Right atrium auricular region (tissue), 2 donors: ENCODE data around the gene PIK3R2. TPM values are rescaled to one million over a fixed set of nuclear protein-coding genes. Genes with fewer than 3 reads are reported as not detected.

ENCODE experiments used
- DNase-seq: peaks from one replicate; pipeline ENCODE4 v3.0.0-alpha.2; 2019; ENCODE audit warnings: low spot score
- H3K27ac ChIP-seq, 2 donors: fragments of 200-600 bp; sonication (generic); 1 replicate in 1 of 2; 2 replicates in 1 of 2; pipeline ENCODE4 v1.5.1; 2016 to 2019
- H3K27me3 ChIP-seq, 2 donors: fragments of 200-600 bp; sonication (generic); one replicate each; pipeline versions ENCODE4 v1.5.1 to v1.6.0; 2017 to 2019
- H3K36me3 ChIP-seq: fragments of 200-600 bp; sonication (generic); one replicate; pipeline ENCODE4 v1.5.1; 2016
- H3K4me1 ChIP-seq, 2 donors: fragments of 200-600 bp; sonication (generic); one replicate each; pipeline versions ENCODE4 v1.5.1 to v1.6.0; 2017 to 2019
- H3K4me3 ChIP-seq, 2 donors: fragments of 200-600 bp; sonication (generic); 1 replicate in 1 of 2; 2 replicates in 1 of 2; pipeline ENCODE4 v1.5.1; 2017 to 2019; ENCODE audit warnings: mild to moderate bottlenecking in 1 of 2, moderate library complexity in 1 of 2
- H3K9me3 ChIP-seq, 2 donors: fragments of 200-600 bp; sonication (generic); one replicate each; pipeline ENCODE4 v1.5.1; 2019
- total RNA-seq, 2 donors: library from RNA; depleted of rRNA; stranded (reverse); fragments of >200 nt; gene quantifications; one replicate each; pipeline ENCODE4 v1.1.0, GENCODE V29; 2016
- TF ChIP-seq, protein P1 (sequence below), 2 donors: fragments of 200-600 bp; sonication (generic); IDR thresholded peaks; one replicate each; pipeline ENCODE4 v1.5.1; 2019; ENCODE audit warnings: antibody characterized with exemption in 2 of 2

PIK3R2 gene
- total RNA-seq, 2 donors from 2014 or later = 18.7 to 19.0 TPM

GRCh38 chr19:18117364-18117691 is 35.6 kb upstream of the PIK3R2 start:
- H3K4me3 ChIP-seq = peak overlapping the region in 1 of 2 donors; percentile 82
- H3K27me3 ChIP-seq = no peaks in the 10 kb centered on the region
- TF ChIP-seq, protein P1, sequence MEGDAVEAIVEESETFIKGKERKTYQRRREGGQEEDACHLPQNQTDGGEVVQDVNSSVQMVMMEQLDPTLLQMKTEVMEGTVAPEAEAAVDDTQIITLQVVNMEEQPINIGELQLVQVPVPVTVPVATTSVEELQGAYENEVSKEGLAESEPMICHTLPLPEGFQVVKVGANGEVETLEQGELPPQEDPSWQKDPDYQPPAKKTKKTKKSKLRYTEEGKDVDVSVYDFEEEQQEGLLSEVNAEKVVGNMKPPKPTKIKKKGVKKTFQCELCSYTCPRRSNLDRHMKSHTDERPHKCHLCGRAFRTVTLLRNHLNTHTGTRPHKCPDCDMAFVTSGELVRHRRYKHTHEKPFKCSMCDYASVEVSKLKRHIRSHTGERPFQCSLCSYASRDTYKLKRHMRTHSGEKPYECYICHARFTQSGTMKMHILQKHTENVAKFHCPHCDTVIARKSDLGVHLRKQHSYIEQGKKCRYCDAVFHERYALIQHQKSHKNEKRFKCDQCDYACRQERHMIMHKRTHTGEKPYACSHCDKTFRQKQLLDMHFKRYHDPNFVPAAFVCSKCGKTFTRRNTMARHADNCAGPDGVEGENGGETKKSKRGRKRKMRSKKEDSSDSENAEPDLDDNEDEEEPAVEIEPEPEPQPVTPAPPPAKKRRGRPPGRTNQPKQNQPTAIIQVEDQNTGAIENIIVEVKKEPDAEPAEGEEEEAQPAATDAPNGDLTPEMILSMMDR (IDR thresholded peaks at IDR 0.05) = no peak
- H3K36me3 ChIP-seq = no peaks in the 10 kb centered on the region
- no peak overlapping the region for H3K27ac ChIP-seq
- H3K4me1 ChIP-seq = peaks cover 0 to 24% of the 10 kb centered on the region in 2 donors
- H3K9me3 ChIP-seq = no peaks in the 10 kb centered on the region
- no peak for DNase-seq

GRCh38 chr19:18117692-18118378 is 35.1 kb upstream of the PIK3R2 start:
- DNase-seq = peak; percentile 79
- Histone ChIP-seq H3K4me3 (peak overlapping the region; percentile 60 to 82), H3K36me3 (no peaks in the 10 kb centered on the region), H3K4me1 (peaks cover 0 to 24% of the 10 kb centered on the region in 2 donors), H3K27ac (peak overlapping the region; percentile 63 to 69), H3K9me3 (no peaks in the 10 kb centered on the region), H3K27me3 (no peaks in the 10 kb centered on the region)
- TF ChIP-seq, protein P1 (IDR thresholded peaks at IDR 0.05) = no peak

- TF ChIP-seq, protein P1 (IDR thresholded peaks at IDR 0.05) = no peak
- Histone ChIP-seq H3K27me3 (no peaks in the 10 kb centered on the region), H3K36me3 (no peaks in the 10 kb centered on the region), H3K27ac (peak overlapping the region; percentile 63 to 69), H3K4me3 (peak overlapping the region; percentile 60 to 82), H3K9me3 (no peaks in the 10 kb centered on the region), H3K4me1 (peaks cover 0 to 24% of the 10 kb centered on the region in 2 donors)
- no peak for DNase-seq
Observed at GRCh38 chr19:18118420-18119012, 34.4 kb upstream of the PIK3R2 start.

DNA sequence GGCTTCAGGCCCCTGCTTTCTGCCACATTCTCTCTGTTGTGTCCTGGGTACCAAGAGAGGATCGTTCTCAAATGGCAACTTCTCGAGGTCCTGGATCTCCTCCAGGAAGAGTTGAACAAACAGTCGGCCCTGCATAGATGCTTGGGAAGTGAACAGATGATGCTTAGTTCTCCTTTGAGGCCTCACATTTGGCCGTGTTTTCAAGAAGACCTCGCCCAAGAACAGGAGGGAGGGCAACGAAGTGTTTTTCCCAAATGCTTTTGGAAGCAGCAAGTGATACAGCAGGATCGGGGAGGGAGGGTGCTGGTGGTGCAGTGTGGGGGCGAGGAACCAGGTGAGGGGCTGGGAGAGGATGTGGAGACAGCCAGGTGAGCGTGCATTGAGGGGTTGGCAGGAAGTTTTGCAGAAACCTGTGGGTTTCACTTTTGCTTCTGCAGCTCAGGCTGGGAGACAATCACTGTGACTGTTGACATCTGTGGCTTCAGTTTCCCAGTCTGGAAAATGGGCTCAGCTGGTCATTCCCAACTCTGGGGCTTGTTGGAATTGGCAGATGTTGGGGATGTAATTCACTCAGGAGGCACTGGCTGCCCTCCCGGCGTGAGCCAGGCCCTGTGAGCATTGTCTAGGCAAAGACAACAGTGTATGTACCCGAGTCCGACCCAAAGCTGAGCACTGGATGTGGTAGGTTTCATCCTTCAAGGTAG is 33.8 kb upstream of the PIK3R2 start:
- H3K27me3 ChIP-seq = no peaks in the 10 kb centered on the region

DNA sequence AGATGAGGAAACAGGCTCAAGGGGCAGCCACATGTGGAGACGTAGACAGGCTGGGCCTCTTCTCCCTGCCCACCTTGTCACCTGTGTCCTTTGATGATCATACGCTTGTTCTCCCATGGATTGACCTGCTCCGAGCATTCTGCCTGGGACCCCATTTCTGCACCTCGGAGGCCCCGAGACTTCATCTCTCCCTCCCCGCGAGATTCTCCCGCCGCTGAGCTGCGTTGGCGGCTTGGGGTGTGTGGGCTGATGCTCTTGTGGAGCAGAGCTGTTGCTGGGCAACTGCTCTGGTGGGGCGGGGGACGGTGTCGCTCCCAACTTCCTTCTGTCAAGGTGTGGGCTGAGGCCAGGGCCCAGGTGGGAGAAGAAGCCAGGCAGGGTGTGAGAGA is 33.3 kb upstream of the PIK3R2 start:
- Histone ChIP-seq H3K36me3 (peaks cover 4% of the 10 kb centered on the region), H3K4me3 (no peak overlapping the region), H3K9me3 (no peaks in the 10 kb centered on the region), H3K27ac (no peak overlapping the region), H3K27me3 (no peaks in the 10 kb centered on the region), H3K4me1 (peaks cover 0 to 24% of the 10 kb centered on the region in 2 donors)
- no peak for DNase-seq
- TF ChIP-seq, protein P1 (IDR thresholded peaks at IDR 0.05) = no peak

More for the DNA sequence above, 33.8 kb upstream of the PIK3R2 start:
- H3K36me3 ChIP-seq = peaks cover 2% of the 10 kb centered on the region
- H3K4me3 ChIP-seq = no peak overlapping the region
- H3K9me3 ChIP-seq = no peaks in the 10 kb centered on the region
- TF ChIP-seq, protein P1 (IDR thresholded peaks at IDR 0.05) = no peak
- DNase-seq = no peak
- peaks cover 0 to 24% of the 10 kb centered on the region in 2 donors for H3K4me1 ChIP-seq
- H3K27ac ChIP-seq = peak overlapping the region in 1 of 2 donors; percentile 69
